ENCODE measurements around the gene REST. TPM values are rescaled to one million over a fixed set of nuclear protein-coding genes. Genes with fewer than 3 reads are reported as not detected.
"Not testable (repeated sequence)": the region's sequence is repeated elsewhere in the genome, so short reads cannot be mapped to it uniquely, and the experiment has no call there.

Gene REST
- total and polyA plus RNA-seq, 11 donors, result 4.4 to 41.6 (median 26.8) TPM

DNA sequence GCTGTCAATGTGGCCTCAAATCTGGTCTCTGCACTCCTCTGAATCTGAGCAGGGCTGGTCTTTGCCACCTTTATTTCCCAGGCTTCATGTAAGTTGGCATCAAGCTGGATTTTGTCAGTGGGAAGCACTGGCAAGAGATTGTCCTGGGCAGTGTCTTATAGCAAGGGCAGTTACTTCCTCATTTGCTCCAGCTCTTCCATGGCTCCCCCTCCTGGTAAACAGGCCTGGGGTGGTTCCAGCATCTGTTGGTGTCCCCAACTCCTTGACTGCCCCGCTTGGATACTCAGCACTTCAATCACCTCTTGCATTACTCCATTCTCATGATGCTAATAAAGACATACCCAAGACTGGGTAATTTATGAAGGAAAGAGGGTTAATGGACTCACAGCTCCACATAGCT, 15.0 kb upstream of the REST start:
- DNase-seq (no peak), ATAC-seq (no peak)
- WGBS, 4 donors, result 89 to 100% (median 94%) methylated on average over 1 of the region's 1 CpG
- no peak overlapping the region for H3K27ac ChIP-seq
- H3K27me3 ChIP-seq, result no peaks in the 10 kb centered on the region
- no peak overlapping the region for H3K4me3 ChIP-seq
- H3K4me1 ChIP-seq, result no peaks in the 10 kb centered on the region
- no peaks in the 10 kb centered on the region for H3K36me3 ChIP-seq
- H3K9me3 ChIP-seq, result no peaks in the 10 kb centered on the region
- intact Hi-C loops (cut with DNase I), result no loop called here
- TF ChIP-seq POLR2A (IDR thresholded peaks at IDR 0.05), result no peak
- TF ChIP-seq, protein P1, sequence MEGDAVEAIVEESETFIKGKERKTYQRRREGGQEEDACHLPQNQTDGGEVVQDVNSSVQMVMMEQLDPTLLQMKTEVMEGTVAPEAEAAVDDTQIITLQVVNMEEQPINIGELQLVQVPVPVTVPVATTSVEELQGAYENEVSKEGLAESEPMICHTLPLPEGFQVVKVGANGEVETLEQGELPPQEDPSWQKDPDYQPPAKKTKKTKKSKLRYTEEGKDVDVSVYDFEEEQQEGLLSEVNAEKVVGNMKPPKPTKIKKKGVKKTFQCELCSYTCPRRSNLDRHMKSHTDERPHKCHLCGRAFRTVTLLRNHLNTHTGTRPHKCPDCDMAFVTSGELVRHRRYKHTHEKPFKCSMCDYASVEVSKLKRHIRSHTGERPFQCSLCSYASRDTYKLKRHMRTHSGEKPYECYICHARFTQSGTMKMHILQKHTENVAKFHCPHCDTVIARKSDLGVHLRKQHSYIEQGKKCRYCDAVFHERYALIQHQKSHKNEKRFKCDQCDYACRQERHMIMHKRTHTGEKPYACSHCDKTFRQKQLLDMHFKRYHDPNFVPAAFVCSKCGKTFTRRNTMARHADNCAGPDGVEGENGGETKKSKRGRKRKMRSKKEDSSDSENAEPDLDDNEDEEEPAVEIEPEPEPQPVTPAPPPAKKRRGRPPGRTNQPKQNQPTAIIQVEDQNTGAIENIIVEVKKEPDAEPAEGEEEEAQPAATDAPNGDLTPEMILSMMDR (IDR thresholded peaks at IDR 0.05), result no peak

DNA sequence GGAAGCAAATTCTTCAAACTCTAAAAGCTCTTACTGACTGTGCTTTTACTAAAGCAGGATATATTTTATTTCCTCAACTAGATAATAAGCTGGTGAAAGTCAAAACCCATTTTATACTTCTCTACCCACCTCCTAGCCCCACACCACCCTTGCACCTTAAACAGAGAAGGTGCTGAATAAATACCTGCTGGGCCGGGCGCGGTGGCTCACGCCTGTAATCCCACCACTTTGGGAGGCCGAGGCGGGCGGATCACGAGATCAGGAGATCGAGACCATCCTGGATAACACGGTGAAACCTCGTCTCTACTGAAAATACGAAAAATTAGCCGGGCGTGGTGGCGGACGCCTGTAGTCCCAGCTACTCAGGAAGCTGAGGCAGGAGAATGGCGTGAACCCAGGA, 9.9 kb upstream of the REST start:
- H3K4me1 ChIP-seq; DNase-seq; ATAC-seq; intact Hi-C loops (cut with DNase I); H3K4me3 ChIP-seq; H3K36me3 ChIP-seq; H3K27me3 ChIP-seq; H3K9me3 ChIP-seq; H3K27ac ChIP-seq: not testable (repeated sequence)
- WGBS, 4 donors, result 94 to 96% (median 96%) methylated on average over 17 of the region's 17 CpGs

DNA sequence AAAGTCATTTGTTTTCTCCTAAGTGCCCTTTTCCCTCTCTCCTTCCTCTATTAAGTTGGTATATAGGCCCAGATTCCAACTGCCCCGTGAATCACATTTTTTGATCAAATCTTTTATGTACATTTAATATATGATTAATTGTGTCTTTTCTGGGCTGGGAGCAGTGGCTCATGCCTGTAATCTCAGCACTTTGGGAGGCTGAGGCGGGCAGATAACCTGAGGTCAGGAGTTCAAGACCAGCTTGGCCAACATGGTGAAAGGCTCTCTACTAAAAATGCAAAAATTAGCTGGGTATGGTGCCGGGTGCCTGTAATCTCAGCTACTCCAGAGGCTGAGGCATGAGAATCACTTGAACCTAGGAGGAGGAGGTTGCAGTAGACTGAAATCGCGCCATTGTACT, 7.5 kb upstream of the REST start:
- H3K36me3 ChIP-seq; ATAC-seq; intact Hi-C loops (cut with DNase I); DNase-seq; H3K27ac ChIP-seq; H3K27me3 ChIP-seq; H3K9me3 ChIP-seq; H3K4me3 ChIP-seq; H3K4me1 ChIP-seq: not testable (repeated sequence)
- 87 to 96% (median 93%) methylated on average over 5 of the region's 5 CpGs for WGBS, 4 donors

DNA sequence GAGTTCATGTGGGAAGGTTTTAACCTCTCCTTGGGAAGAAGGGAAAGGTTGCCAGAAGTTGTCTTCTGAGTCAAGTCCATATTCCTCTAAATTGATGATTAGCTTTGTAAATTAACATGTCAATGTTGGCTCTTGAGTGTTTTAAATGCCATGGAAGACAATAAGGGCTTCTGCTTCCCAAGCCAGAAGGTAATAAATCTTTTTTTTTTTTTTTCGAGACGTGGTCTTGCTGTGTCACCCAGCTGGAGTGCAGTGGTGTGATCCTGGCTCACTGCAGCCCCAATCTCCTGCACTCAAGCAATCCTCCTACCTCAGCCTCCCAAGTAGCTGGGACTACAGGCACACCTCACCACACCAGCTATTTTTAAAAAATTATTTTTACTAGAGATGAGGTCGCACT, 5.0 kb upstream of the REST start:
- ATAC-seq, result no peak

DNA sequence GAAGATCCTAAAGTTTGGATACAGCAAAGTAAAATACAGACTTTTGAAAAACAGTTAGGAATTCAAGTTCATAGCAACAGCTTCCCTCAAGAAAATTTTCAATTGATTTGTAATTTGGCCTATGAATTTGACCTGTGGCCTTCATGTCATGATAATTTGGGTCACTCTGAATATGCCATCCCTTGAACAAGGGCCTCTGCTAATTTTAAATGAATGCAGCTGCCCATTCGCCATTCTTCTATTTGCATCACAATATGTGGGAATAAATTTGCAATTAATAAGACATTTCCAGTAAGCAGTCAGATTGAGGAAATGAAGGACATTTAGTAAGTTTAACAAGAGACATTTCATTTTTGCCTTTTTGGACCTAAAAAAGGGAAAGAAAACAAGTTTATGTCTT, 1.9 kb upstream of the REST start:
- ATAC-seq (no peak), DNase-seq (no peak)
- Histone ChIP-seq H3K27ac (no peak overlapping the region), H3K36me3 (no peaks in the 10 kb centered on the region), H3K4me1 (peaks cover under 1 to 27% (median 14%) of the 10 kb centered on the region in 12 donors), H3K4me3 (no peak overlapping the region), H3K9me3 (no peaks in the 10 kb centered on the region), H3K27me3 (no peaks in the 10 kb centered on the region)
- no peak for TF ChIP-seq POLR2A (IDR thresholded peaks at IDR 0.05)
- TF ChIP-seq, protein P1 (IDR thresholded peaks at IDR 0.05), result no peak
- WGBS, 4 donors, result 32 to 94% (median 90%) methylated on average over 1 of the region's 1 CpG
- intact Hi-C loops (cut with DNase I), result loop anchor here in 6 of 10 donors (5.0 kb wide), 1 partner anchor 72 kb away; the partner anchor contains the start of genes NOA1 (in 6 of the 6) and POLR2B (in 6 of the 6)

More for the DNA sequence above, 5.0 kb upstream of the REST start:
- DNase-seq, result no peak
- Histone ChIP-seq H3K4me3 (no peak overlapping the region), H3K27ac (no peak overlapping the region), H3K4me1 (peaks cover 0 to 14% (median 2%) of the 10 kb centered on the region in 12 donors), H3K27me3 (no peaks in the 10 kb centered on the region), H3K36me3 (no peaks in the 10 kb centered on the region), H3K9me3 (no peaks in the 10 kb centered on the region)
- intact Hi-C loops (cut with DNase I), result no loop called here
- WGBS, 4 donors, result 76 to 87% (median 81%) methylated on average over 3 of the region's 3 CpGs
- no peak for TF ChIP-seq POLR2A (IDR thresholded peaks at IDR 0.05)
- TF ChIP-seq, protein P1 (IDR thresholded peaks at IDR 0.05), result no peak

All from heart left ventricle (tissue), 16 donors.